PC-9 (cell line): ENCODE measurements around the gene C12orf57. TPM values are rescaled to one million over a fixed set of nuclear protein-coding genes. Genes with fewer than 3 reads are reported as not detected.
A peak's percentile ranks its signal among the peaks of the same experiment; 100 is the strongest.

Experiments used
- BruUV-seq: library from RNA; stranded (reverse); fragments of 400-500 nt; replicated peaks from 2 replicates; lab custom pipeline; 2021; lab: Mats Ljungman, UMichigan
- CTCF ChIA-PET: fragments of 300-600 bp; sonication (Branson Sonifier 250); formaldehyde crosslinking; loops from one replicate; lab custom pipeline; 2022; ENCODE audit warnings: antibody characterized with exemption; lab: Charles Lee
- POLR2A ChIA-PET: fragments of 300-600 bp; sonication (Branson Sonifier 250); formaldehyde crosslinking; loops from one replicate; lab custom pipeline; 2022; ENCODE audit warnings: antibody characterized with exemption; ENCODE audit not compliant: unreplicated experiment; lab: Charles Lee
- DNase-seq, 2 experiments: peaks; one replicate each; pipeline versions ENCODE4 v3.0.0 to v3.0.0-alpha.2; 2015 to 2022; ENCODE audit warnings: mixed read lengths in 1 of 2
- H2AFZ ChIP-seq: fragments of 200-600 bp; sonication (generic); 2 replicates; pipeline ENCODE4 v1.8.1; 2017; ENCODE audit warnings: antibody characterized with exemption
- H3F3A ChIP-seq: fragments of 200-600 bp; sonication (generic); 2 replicates; pipeline ENCODE4 v1.8.1; 2017; ENCODE audit warnings: antibody characterized with exemption, mild to moderate bottlenecking, low read depth; ENCODE audit not compliant: insufficient read depth
- H3K27ac ChIP-seq: fragments of 200-600 bp; sonication (generic); 2 replicates; pipeline ENCODE4 v1.6.1; 2016; ENCODE audit warnings: mixed run types
- H3K27me3 ChIP-seq: fragments of 200-600 bp; sonication (generic); 2 replicates; pipeline ENCODE4 v1.6.1; 2016; ENCODE audit warnings: low read depth, mixed run types; ENCODE audit not compliant: insufficient read depth
- H3K36me3 ChIP-seq: fragments of 200-600 bp; sonication (generic); 2 replicates; pipeline ENCODE4 v1.6.1; 2016; ENCODE audit warnings: low read depth, mixed run types
- H3K4me1 ChIP-seq: fragments of 200-600 bp; sonication (generic); replicated peaks from 2 replicates; pipeline ENCODE4 v1.6.1; 2016; ENCODE audit warnings: mixed run types; ENCODE audit not compliant: insufficient read depth
- H3K4me2 ChIP-seq: fragments of 200-600 bp; sonication (generic); 2 replicates; pipeline ENCODE4 v1.6.1; 2017; ENCODE audit warnings: mixed run types
- H3K4me3 ChIP-seq: fragments of 200-600 bp; sonication (generic); 2 replicates; pipeline ENCODE4 v1.6.1; 2016; ENCODE audit warnings: mixed run types
- H3K79me2 ChIP-seq: fragments of 200-600 bp; sonication (generic); 2 replicates; pipeline ENCODE4 v1.6.1; 2017; ENCODE audit warnings: low read depth, mixed run types
- H3K9me2 ChIP-seq: fragments of 200-600 bp; sonication (generic); 2 replicates; pipeline ENCODE4 v1.8.1; 2017; ENCODE audit warnings: mild to moderate bottlenecking; ENCODE audit not compliant: insufficient read depth
- H3K9me3 ChIP-seq: fragments of 200-600 bp; sonication (generic); 2 replicates; pipeline ENCODE4 v1.8.1; 2016; ENCODE audit warnings: low read depth; ENCODE audit not compliant: insufficient read depth
- H4K20me1 ChIP-seq: fragments of 200-600 bp; sonication (generic); 2 replicates; pipeline ENCODE4 v1.8.1; 2017; ENCODE audit not compliant: insufficient read depth
- EZH2 ChIP-seq: fragments of 200-600 bp; sonication (generic); IDR thresholded peaks from 2 replicates; pipeline ENCODE4 v1.8.0; 2017; ENCODE audit warnings: antibody characterized with exemption, low read depth
- intact Hi-C: fragments of 100-400 bp; cut with micrococcal nuclease; formaldehyde crosslinking; loops from one replicate; pipeline ENCODE4 v1.10.0; 2022; ENCODE audit not compliant: unreplicated experiment
- total RNA-seq: library from RNA; stranded (reverse); gene quantifications from 2 replicates; pipeline ENCODE4 v1.2.3, GENCODE V29; 2021
- TF ChIP-seq, protein P1 (sequence below): fragments of 200-600 bp; sonication (generic); conservative IDR thresholded peaks from 2 replicates; pipeline ENCODE4 v1.6.1; 2017; ENCODE audit warnings: mixed run types, antibody characterized with exemption, mild to moderate bottlenecking, moderate library complexity

C12orf57 gene
- total RNA-seq, 1 experiment from 2014 or later = 198 TPM

DNA sequence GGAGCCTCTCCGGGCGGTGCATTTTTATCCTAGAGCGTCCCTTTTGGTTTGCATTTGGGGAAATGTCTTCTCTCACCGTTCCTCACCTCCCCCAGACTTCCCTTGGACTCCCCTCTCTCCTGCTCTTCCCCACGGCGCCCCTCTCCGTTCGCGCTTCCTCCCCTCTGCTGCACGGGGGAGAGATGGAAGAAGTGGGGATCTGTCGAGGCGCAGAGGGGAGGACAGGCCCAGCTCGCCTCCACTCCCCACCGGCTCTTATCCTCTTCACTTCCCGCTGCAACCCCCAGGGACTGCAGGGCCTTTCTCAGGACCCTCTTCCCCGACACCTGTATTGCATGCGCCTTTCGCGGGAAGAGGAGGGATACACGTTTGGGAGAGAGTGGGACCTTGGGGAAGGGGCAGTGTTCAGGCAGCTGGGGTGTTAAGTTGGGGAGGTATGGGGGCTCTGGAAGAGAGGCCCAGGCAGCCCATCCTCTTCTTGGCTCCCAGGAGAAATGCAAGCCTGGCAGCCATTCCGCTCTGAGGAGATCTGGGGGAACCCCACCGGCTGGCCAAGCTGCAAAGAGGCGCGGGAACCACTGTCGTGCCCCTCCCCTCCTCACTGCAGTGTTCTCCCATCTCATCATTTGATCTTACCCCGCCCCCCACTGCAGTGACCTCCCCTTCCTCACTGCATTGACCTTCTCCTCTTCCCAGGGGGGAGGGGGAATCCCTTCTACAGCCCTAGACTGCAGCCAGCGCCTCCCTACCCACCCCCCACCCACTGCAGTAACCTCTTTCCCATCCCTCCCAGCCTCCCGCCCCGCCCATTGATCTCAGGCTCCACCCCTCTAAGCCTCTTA is 28.7 kb upstream of the C12orf57 start:
- intact Hi-C loops = loop anchor here (1.0 kb wide), 2 partner anchors 24 to 42 kb away; partner anchors contain the start of gene SPSB2
- H3K4me1 ChIP-seq = peaks cover 5% of the 10 kb centered on the region; the same call in 1 of the 2 replicates
- no peaks in the 10 kb centered on the region for H3K36me3 ChIP-seq
- H3K79me2 ChIP-seq = no peaks in the 10 kb centered on the region
- CTCF ChIA-PET = interaction anchor here (0.6 to 1.1 kb wide), 3 partner anchors 42 to 158 kb away, joined by 3 to 12 read pairs (median 7); partner anchors contain the start of gene SPSB2
- peak overlapping the region; percentile 92 for H3K4me2 ChIP-seq
- BruUV-seq = TSS peak; percentile 11
- POLR2A ChIA-PET = no interaction called here
- no peaks in the 10 kb centered on the region for H3K9me3 ChIP-seq
- peak overlapping the region; percentile 84 for H2AFZ ChIP-seq
- H3K4me3 ChIP-seq = peak overlapping the region; percentile 77
- H3F3A ChIP-seq = no peaks in the 10 kb centered on the region
- DNase-seq = no peak
- TF ChIP-seq, protein P1, sequence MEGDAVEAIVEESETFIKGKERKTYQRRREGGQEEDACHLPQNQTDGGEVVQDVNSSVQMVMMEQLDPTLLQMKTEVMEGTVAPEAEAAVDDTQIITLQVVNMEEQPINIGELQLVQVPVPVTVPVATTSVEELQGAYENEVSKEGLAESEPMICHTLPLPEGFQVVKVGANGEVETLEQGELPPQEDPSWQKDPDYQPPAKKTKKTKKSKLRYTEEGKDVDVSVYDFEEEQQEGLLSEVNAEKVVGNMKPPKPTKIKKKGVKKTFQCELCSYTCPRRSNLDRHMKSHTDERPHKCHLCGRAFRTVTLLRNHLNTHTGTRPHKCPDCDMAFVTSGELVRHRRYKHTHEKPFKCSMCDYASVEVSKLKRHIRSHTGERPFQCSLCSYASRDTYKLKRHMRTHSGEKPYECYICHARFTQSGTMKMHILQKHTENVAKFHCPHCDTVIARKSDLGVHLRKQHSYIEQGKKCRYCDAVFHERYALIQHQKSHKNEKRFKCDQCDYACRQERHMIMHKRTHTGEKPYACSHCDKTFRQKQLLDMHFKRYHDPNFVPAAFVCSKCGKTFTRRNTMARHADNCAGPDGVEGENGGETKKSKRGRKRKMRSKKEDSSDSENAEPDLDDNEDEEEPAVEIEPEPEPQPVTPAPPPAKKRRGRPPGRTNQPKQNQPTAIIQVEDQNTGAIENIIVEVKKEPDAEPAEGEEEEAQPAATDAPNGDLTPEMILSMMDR = no peak
- no peak for TF ChIP-seq EZH2
- peaks cover 11% of the 10 kb centered on the region for H3K27me3 ChIP-seq
- no peaks in the 10 kb centered on the region for H4K20me1 ChIP-seq
- H3K27ac ChIP-seq = no peak overlapping the region
- no peaks in the 10 kb centered on the region for H3K9me2 ChIP-seq

DNA sequence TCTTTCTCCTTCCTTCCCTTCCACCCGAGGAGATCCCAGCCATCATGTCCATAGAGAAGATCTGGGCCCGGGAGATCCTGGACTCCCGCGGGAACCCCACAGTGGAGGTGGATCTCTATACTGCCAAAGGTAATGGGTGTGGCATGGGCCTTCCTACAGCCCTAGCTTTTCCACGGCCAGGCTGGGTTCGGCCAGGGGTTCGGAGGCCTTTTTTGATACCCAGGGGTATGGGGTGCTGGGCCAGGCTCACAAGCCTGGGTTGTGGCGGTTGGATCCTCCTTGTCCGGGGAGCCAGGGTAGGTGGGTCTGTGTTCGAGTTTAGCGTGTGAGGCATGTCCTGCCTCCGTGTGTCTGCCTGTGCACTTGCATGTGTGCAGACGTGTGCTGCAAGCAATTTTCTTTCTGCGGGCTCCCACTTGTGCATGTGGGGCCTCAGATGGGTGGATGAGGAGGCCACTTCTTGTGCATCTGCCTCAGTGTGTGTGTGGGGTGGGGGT is 28.0 kb upstream of the C12orf57 start:
- Histone ChIP-seq H3F3A (no peaks in the 10 kb centered on the region), H3K36me3 (no peaks in the 10 kb centered on the region), H3K4me3 (no peak overlapping the region), H3K4me1 (peaks cover 5% of the 10 kb centered on the region; the same call in 1 of the 2 replicates), H4K20me1 (no peaks in the 10 kb centered on the region), H3K9me3 (no peaks in the 10 kb centered on the region), H2AFZ (no peak overlapping the region), H3K27me3 (peaks cover 11% of the 10 kb centered on the region), H3K4me2 (no peak overlapping the region), H3K9me2 (no peaks in the 10 kb centered on the region), H3K79me2 (no peaks in the 10 kb centered on the region), H3K27ac (no peak overlapping the region)
- no peak for DNase-seq
- no TSS peak for BruUV-seq
- intact Hi-C loops = loop anchor here (1.0 kb wide), 1 partner anchor 25 kb away; no protein-coding TSS in a partner anchor
- ChIA-PET POLR2A (interaction anchor here (0.6 kb wide), 1 partner anchor 17 kb away, joined by 3 read pairs; no protein-coding TSS in a partner anchor), CTCF (interaction anchor here (0.6 to 1.1 kb wide), 2 partner anchors 43 to 62 kb away, joined by 3 to 12 read pairs; partner anchors contain the start of gene SPSB2)
- no peak for TF ChIP-seq EZH2
- TF ChIP-seq, protein P1 = no peak

DNA sequence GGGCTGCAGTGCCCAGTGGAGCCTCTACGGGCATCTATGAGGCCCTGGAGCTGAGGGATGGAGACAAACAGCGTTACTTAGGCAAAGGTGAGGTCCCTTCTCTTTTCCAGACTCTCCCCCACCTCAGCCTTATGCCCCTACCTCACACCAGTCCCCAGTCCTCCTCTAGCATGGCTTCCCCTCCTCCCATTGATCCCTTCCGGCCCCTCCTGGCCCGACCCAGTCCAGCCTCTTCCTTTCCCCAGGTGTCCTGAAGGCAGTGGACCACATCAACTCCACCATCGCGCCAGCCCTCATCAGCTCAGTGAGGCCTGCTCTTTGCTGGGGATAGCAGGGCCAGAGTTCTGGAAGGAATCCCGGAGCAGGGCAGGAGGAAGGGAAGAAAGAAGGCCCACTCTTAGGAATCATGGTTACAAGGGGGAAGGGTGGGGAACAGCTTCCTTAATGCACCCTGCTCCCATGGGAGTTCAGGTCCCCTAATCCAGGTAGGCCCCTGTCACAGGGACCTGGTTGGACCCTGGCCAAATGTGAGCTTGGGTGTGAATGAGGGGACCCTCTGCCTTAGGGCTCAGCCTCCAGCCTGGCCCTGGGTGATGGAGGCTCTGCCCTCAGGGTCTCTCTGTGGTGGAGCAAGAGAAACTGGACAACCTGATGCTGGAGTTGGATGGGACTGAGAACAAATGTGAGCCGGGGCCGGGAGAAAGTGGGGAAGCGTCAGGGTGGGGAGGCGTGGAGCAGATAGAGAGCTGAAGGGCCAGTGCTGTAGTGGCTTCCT is 27.2 kb upstream of the C12orf57 start:
- intact Hi-C loops = no loop called here
- no peaks in the 10 kb centered on the region for H3K36me3 ChIP-seq
- POLR2A ChIA-PET = interaction anchor here (0.6 kb wide), 1 partner anchor 16 kb away, joined by 3 read pairs; no protein-coding TSS in a partner anchor
- H2AFZ ChIP-seq = no peak overlapping the region
- H3K9me3 ChIP-seq = no peaks in the 10 kb centered on the region
- no peaks in the 10 kb centered on the region for H3F3A ChIP-seq
- no peak overlapping the region for H3K4me2 ChIP-seq
- H3K4me1 ChIP-seq = peaks cover 5% of the 10 kb centered on the region; the same call in 1 of the 2 replicates
- DNase-seq = no peak
- no peaks in the 10 kb centered on the region for H3K9me2 ChIP-seq
- no TSS peak for BruUV-seq
- no peak overlapping the region for H3K4me3 ChIP-seq
- H3K27ac ChIP-seq = no peak overlapping the region
- TF ChIP-seq, protein P1 = no peak
- no peak for TF ChIP-seq EZH2
- no peaks in the 10 kb centered on the region for H4K20me1 ChIP-seq
- CTCF ChIA-PET = interaction anchor here (1.1 kb wide), 1 partner anchor 44 kb away, joined by 3 read pairs; the partner anchor contains the start of gene SPSB2
- H3K27me3 ChIP-seq = peaks cover 11% of the 10 kb centered on the region
- no peaks in the 10 kb centered on the region for H3K79me2 ChIP-seq
